Activated naive CD4-positive, alpha-beta T cell (primary cell): ENCODE measurements around the gene TRABD2B.

Experiments
- DNase-seq, 4 experiments: peaks; one replicate each; lab custom pipeline; 2025; lab: John Stamatoyannopoulos, UW

Gene TRABD2B

DNA sequence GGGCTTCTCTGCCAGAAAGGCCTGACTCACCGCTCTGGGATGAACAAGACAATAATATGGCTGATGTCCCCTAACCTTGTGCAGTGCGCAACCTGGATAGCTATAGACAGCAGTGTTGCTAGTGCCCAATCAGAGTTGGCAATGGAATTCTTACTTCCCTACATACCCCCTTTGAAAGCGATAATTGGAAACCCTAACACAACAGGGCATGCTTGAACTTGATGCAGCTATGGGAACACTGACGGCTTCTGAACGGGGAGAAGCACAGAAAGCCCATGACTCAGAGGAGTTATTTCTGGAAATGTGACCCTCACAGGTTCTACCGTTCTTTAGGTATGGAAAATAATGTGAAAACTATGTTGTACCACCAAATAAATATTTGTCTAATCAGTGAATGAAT is 200.6 kb downstream of the TRABD2B start:
- DNase-seq, result no peak

DNA sequence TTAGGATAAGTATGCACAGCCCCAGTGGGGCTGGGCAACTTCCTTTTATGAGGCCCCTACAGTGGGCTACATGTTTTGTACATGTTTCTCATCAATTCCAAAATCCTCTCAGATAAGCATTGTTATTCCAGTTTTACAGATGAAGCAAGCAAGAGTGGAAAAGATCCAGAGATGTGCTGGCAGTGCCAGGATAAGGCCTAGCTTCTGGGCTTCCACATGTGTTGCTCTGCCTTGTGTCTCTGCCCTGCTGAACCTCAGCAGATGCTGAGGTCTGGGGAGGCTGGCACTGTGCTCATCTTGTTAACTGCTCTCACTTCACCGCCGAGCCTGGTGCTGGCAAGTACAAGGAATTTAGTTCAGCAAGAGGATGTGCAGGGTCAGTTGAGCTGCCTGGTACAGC is 202.1 kb downstream of the TRABD2B start:
- no peak for DNase-seq

DNA sequence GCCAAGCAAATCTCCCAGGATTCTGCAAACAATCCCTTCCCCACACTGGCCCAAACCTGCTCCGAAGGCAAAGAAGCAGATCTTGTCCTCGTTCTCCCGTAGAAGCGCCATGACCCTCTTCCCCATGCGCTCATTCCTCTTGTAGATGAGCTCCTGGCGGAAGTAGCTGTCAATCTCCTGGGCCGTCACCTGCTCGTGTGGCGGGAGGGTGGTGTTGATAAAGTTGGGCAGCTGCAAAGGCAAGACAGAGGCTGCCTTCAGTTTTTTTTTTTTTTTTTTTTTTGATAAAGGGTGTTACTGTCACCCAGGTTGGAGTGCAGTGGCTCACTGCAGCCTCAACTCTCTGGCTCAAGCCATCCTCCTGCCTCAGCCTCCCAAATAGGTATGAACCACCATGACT is 202.7 kb downstream of the TRABD2B start:
- no peak for DNase-seq

- DNase-seq, result no peak
Observed at GRCh38 chr1:47794081-47794480, 203.1 kb downstream of the TRABD2B start.

- DNase-seq, result no peak
Observed at GRCh38 chr1:47793563-47793962, 203.6 kb downstream of the TRABD2B start.

GRCh38 chr1:47792779-47793178 is 204.4 kb downstream of the TRABD2B start:
- DNase-seq, result no peak

- DNase-seq, result no peak
Observed at GRCh38 chr1:47791879-47792608, 205.1 kb downstream of the TRABD2B start.

DNA sequence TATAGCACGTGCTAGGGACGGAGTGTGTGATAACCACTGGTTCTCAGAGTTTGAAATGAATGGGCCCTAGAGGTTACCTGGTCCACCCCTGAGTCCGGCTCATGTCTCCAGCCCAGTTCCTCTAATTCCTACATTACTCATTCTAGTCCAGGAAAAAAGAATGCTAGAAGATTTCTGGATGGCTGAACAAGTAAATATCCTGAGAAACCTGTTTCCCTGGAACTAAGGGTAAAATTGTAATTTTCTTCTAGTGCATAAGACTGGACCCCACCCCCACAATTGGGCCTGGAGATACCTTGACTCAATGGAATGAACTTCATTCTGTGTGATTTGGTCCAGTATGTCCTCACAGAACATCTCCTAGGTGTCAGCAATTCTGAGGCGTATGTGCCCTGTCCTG is 208.4 kb downstream of the TRABD2B start:
- DNase-seq, result no peak

DNA sequence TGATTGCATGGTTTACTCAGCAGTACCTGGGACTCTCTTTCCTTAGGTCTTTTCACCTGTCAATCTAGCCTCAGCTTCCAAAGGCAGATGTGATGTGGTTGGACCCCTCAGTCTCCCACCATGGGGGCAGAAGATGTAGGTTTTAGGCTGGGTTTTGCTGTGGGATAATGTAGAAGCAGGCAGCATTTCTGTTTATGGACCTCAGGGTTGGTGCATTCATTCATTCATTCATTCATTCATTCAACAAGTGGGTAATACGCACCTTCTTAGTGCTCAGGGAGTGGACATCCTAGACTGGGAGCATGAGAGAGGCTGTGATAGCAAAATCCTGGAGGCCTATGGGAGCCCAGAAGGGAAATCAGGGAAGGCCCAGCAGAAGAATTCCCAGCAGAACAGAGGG is 209.6 kb downstream of the TRABD2B start:
- no peak for DNase-seq

DNA sequence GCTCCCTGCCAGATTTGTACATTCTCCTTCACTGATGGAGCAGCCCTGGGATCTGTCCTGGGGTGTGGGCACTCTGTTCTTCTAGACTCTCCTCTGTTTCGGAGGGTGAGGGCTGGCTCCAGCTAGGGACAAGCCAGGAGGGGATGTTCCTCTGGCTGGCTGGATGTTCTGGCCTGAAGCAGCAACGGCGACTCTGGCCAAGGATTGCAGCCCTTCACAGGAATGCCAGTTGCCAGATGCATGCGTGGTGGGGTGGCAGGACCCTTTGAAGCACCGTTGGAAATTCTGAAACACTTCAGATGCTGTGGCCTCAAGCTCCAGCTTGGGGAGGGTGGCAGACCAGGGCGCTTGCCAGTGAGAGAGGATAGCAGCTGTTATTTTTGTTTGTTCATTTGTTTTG is 210.9 kb downstream of the TRABD2B start:
- DNase-seq, result no peak

DNA sequence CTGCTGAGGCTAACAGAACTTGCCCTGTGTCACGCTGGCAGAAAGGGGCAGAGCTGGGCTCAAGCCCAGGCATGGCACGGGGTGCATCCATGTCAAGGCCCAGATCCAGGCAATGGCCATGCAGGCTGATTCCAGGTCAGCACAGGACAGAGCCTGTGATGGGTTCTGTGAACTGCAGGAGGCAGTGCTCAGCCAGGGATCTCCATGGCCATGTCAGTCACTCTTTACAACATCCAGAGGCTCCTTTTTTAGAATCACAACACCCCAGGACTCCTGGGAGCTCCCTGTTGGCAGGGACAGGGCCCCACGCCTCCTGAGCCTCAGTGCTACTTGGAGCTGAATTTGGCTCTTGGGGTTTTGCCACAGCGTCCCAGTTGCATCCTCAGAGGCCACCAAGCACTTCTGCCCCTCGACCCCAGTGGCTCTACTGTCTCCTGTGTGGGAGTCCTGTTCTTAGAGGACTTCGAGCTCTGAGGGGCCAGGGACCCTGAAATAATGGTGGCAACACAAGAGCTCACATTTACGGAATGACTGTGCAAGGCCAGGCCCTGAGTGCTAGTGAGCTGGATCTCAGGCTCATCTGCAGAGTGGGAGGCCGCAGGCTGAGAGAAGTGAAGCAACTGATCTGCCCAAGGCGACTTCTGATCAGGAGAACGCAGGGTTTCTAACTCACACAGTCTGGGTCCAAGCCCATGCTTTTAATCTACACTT is 211.5 kb downstream of the TRABD2B start:
- no peak for DNase-seq

- no peak for DNase-seq
Observed at GRCh38 chr1:47785118-47785517, 212.1 kb downstream of the TRABD2B start.

- DNase-seq, result no peak
Observed at GRCh38 chr1:47784497-47784822, 212.7 kb downstream of the TRABD2B start.

DNA sequence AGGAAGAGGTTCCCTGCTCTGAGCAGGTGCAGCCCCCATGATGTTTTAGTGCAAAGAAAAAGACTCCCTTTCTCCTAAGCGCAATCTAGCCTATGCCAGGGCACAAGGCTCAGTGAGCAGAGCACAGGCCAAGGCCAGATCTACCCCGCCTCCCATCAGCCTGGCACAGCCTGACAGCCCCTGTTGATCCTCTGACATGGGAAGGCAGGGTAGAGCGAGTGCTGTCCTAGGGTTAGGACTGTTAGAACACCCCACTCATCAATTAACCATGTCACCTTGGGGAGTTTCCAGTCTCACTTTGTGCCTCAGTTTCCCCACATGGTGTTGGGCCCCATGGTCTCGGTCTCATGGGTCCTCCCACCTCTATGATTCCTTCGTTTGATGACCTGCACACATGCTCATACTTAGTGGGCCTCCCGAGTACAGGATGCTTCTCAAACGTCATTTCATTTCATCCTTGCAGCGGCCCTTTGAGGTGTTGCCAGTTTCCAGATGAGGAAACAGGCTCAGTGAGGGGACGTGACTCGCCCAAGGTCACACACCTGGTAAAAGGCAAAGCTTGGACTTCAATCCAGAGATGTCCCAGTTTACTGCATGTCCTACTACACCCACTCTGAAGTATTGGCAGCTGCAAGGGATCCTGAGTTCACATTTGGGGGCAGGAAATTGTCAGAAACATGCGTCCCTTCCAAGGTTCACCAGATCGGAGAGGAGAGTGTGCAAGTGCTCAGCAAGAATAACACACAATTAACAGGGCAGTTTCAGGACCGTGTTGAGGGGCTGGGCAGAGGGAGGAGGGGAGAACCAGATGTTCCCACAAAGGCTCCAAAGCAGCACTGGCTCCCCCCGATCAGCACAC is 213.3 kb downstream of the TRABD2B start:
- DNase-seq, result no peak

DNA sequence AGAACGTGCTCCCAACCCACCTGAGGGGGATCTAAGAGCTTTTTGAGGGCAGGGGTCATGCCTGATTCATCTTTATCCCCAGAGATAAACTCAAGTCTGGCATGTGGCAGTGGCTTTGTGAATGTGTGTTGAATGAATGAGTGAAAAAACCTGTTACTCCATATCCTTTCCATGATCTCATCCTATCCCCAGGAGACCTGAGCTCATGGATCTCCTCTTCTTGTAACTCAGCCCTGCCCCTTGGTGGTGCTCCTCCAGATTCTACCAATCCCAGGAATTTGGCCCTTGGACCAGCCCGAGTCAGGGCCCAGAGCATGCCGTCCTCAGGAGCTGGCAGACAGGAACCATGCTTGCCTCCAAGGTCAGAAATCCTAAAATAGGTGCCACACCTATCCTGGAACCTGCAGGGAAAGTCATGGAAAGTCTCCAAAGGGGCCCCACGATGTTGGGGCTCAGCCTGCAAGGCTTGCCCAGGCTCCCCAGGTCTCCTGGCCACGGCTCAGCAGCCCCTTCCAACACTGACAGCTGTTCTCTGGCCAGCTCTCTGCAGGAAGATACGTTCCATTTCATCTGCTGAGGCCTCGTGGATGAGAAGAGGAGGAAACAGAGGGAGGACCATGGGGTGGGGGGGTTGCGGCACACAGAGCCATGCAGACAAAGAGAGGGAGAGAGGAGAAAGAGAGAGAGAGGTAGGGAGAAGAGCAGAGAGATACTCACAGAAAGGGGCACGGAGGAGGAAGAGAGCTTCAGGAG is 214.6 kb downstream of the TRABD2B start:
- DNase-seq, result no peak

GRCh38 chr1:47781171-47781959 is 215.8 kb downstream of the TRABD2B start:
- DNase-seq, result no peak

DNA sequence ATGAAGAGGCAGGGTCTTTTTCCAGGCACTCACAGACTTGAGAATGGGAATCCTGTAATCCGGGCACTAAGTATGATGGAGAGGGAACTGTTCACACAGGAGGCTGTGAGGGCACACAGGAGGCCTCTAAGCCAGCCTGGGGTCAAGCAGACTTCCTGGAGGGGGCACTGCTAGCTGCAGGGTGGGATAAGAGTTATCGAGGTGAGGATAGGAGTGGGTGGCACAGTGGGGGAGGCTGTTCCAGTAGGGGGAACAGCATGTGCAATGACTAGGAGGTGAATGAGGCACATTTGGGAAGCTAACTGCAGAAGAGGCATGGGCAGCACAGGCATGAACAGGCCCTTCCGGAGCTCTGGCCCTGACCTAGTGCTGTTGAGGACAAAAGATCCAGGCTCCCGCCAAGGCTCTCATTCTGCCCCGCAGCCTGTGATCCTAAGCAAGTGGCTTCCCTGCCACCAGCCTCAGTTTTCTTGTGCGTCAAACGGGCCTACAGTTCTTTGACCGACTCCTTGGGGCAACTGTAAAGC is 216.7 kb downstream of the TRABD2B start:
- DNase-seq, result no peak

DNA sequence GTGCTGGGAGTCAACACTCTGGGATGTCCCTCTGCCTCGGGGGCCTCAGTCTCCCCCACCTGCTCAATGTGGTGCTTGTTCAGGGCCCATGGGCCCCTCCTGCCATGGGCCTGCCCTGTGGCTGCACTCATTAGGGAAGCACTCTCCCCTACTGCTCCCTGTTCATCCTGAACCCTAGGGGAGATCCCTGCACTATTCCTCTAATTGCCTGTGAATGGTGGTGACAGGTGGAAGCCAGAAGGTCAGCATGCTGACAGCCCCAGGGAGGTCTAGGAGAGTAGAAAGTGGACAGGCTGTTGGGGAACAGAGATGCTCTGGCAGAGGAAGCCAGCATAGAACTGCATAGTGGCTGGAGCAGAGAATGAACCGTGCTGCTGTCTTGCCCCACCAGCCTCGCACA is 217.6 kb downstream of the TRABD2B start:
- no peak for DNase-seq

DNA sequence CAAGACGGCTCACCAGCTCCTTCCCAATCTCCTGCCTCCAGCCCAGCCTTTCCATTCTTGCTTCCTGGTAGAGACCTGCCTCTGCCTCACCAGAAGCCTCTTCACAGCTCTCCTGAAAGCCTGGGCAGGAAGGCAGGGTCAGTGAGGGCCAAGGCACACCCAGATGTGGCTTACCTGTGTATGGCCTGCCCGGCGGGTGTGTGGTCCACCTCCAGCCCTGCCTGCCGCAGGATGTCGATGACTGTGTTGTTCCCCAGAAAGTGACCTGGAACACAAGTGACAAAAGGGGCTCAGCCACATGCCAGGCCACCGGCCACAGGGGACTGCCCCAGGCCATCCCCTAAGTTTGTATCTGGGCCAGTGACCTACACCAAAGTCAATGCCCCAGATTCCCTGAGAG is 218.9 kb downstream of the TRABD2B start:
- no peak for DNase-seq

GRCh38 chr1:47777322-47777721 is 219.9 kb downstream of the TRABD2B start:
- no peak for DNase-seq

DNA sequence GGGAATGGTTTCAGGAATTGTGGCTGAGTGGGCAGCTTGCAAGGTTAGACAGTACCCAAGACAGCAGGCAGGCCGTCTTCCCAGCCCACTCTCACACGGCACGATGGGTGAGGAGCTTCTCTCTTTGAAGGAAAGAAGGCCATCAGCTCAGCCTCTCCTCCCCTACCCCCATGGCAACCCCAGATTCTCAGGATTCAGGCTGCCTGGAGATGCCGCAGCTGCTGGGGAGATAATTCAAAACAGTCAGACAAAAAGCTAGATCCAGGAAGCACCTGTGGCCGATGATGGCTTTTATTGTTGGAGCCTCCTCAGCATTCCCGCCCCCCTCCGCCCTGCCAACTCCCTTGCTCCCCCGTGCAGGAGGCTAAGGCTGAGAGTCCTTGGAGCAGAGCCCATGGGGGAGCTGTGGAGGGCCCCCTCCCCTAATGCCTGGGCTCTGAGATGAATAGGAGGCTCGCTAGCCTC is 220.5 kb downstream of the TRABD2B start:
- no peak for DNase-seq
